ENCODE measurements around the gene EPB41L3.
A peak's percentile ranks its signal among the peaks of the same experiment; 100 is the strongest.
"Not testable (repeated sequence)": the region's sequence is repeated elsewhere in the genome, so short reads cannot be mapped to it uniquely, and the experiment has no call there.

Gene EPB41L3

GRCh38 chr18:5543773-5544389 is at the start of gene EPB41L3:
Gene EPB41L3, minus strand, starts transcription at chr18:5543997. Its CDS starts 54,814 bp downstream, at chr18:5489183.
- DNase-seq: peak; percentile 67

DNA sequence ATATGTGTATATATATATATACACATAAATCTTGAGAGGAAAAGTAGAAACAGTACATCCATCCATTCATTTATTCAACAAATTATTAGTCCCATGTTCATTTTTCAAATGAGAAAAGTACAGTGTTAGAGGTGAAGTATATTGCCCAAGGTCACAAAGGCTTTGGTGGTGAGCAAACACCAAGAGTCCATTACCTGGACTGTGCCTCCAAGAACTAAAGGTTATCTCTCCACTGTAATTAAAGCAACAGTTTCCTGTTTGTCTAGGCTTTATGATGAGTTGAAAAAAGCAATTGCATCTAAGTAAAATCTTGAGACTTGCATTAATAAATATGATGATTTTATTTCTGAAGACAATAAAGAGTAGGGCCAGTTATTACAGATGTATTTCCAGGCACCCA is 44.7 kb upstream of the EPB41L3 start:
- no peak for DNase-seq

- DNase-seq: no peak
These were observed 41.9 kb upstream of the EPB41L3 start for GRCh38 chr18:5585653-5586052.

- DNase-seq: no peak
These were observed 41.1 kb upstream of the EPB41L3 start for GRCh38 chr18:5584746-5585417.

- DNase-seq: no peak
These were observed 39.3 kb upstream of the EPB41L3 start for GRCh38 chr18:5582849-5583681.

- DNase-seq: no peak
These were observed 38.3 kb upstream of the EPB41L3 start for GRCh38 chr18:5582076-5582475.

- DNase-seq: no peak
These were observed 31.0 kb upstream of the EPB41L3 start for GRCh38 chr18:5574843-5575242.

DNA sequence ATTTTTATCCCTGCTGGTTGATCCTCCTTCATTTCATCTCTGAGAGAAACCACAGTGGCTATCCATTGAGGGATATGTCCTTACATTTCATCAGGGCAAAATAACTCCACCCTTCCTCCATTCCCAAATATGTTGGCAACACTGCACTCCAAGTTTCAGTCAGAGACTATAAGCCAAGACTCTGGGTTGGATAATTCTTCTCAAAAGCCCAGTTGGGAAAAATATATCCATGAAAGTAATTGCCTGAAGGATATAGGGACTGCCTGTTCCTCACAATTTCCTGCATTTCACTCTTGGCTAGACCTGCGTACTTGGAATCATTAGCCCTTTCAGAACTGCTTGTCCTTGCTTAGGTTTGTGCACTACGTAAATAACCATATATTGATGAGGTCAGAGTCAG is 27.9 kb upstream of the EPB41L3 start:
- DNase-seq: peak; percentile 52

- not testable (repeated sequence) for DNase-seq
These were observed 26.8 kb upstream of the EPB41L3 start for GRCh38 chr18:5570613-5571012.

GRCh38 chr18:5568416-5568815 is 24.6 kb upstream of the EPB41L3 start:
- DNase-seq: no peak

GRCh38 chr18:5558851-5559250 is 15.1 kb upstream of the EPB41L3 start:
- no peak for DNase-seq

DNA sequence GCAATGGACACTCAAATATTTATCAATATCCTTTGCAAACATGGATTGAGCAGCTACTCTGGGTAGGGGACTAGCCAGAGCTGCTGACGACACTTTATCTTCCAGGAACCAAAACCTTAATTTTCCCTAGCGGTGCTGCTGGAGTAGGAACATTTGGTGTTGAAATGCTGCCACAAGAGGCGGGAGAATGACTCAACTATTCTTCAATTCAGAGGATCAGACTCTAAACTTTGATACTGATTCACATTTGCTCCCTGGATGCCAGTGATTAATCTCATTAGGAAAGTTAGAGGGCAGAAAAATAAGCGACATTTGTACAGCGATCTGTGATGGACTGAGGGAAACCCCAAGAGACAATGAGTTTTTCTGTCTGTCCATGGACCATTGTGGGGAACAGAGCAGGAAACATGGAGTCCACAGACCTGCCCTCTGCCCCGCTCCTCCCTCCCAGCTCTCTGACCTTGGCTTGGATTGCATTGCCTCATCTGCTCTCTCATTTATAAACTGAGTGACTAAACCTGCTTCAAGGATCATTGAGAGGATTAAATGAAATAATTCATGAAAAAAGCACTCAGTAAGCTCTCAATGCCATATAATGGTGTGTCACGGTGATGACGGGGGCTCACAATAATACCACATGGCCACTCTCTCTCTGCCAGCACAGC is 12.6 kb upstream of the EPB41L3 start:
- DNase-seq: no peak

- no peak for DNase-seq
These were observed 10.8 kb upstream of the EPB41L3 start for GRCh38 chr18:5554629-5555028.

DNA sequence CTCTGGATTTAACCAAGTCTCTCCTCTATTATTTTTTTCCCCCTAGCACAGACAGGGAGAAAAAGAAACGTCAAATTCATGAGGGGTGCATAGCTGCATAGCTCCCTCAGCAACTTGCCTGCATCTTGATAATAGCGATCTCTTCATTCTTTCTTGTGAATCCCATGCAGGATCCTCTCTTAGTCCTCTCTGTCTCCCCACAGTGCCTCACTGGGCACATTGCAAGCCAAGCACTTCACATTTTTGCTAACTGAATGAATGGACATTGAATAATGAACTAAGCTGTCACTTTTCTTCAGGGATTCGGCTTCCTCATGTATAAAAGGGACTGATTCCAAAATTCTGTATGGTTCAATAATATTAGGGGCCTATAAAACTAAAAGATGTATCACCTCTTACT is 2.9 kb upstream of the EPB41L3 start:
- peak; percentile 39 for DNase-seq

GRCh38 chr18:5543036-5543680 is 639 bp downstream of the EPB41L3 start:
- DNase-seq: peak; percentile 57

DNA sequence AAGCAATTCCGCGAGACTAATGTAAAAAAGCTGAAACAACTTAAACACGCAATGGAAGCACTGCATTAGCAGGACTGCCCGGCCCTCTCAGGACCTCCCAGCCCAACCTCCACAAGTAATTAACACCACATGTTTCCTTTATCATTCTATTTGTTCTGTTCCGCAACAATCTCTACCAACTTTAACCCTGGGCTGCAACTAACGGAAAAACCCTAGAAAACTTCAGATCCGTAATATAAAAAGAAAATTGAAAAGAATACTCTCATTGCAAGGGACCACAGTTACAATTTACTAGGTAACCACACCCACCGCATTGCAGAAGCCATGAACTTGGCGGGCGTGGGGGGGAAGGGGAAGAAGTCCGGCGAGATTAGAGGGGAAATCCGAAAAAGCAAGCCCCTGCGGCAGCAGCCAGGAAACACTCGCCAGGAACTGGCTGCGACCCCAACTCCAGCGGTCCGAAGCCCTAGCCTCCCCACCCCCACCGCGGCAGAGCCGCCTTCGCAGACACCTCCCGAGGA is 1.2 kb downstream of the EPB41L3 start:
- peak; percentile 65 for DNase-seq

DNA sequence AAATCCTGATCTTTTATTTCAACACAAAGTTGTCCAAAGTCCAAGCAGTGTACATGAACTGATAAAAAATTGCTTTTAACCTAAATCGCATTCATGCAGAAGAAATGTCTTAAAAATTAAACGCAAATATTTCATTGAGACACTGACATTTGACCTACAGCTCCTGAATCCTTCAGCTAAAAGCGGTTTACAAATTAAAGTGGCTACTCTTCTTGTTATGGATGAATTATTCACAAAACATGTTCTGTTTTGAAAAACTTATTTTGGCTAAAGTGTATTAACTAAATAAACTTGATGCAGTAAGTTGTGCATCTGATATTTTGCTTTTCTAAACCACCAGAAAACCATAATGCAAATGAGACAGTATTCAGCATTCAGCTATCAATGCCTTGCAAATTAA is 2.2 kb downstream of the EPB41L3 start:
- no peak for DNase-seq

DNA sequence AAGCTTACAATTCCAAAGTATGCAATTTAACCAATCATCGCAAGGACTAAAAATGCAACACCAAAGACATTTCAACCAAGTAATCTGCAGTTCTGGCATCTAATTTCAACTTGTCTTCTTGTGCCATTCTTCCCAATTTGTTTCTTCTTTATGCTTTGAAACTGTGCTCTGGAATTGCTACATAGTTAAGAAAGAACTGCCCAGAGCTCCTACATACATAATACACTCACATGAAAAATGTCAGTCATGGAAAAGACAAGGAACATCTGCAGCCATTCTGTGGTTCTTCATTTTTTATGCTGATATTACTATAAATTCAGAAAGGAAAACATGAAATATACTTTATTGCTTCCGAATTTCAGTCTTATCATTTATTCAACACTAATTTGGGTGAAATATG is 4.4 kb downstream of the EPB41L3 start:
- no peak for DNase-seq

GRCh38 chr18:5538544-5538943 is 5.3 kb downstream of the EPB41L3 start:
- DNase-seq: no peak

DNA sequence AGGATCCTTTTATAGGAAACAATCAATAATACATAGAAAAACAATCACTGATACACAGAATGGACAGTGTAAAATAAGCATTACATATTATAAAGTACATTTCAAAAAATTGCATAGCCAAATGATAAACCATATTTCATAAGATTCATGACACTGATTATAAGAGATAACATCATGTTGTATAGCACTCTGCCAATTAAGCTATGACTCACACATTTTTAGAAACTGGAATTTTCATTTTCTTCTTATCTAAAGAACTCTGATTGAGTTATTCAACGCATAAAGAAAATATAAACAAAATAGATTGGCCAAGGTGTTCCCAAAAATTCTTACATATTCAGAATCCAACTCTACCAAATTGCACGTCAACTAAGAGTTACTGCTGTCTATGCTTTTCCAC is 5.9 kb downstream of the EPB41L3 start:
- no peak for DNase-seq

DNA sequence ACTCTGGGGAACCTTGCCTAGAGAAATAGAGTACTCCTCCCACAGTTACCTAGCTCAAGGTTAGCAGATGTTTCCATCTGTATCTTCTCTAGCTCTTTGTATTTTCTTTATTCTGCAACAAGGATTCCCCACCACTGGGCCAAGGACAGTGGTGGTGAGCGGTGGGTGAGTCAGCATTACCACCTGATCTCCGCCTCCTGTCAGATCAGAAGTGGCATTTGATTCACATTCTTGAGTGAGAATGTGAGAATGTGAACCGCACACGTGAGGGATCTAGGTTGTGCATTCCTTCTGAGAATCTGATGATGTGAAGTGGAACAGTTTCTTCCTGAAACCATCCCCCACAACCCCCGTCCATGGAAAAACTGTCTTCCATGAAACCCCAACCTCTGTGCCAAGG is 9.0 kb downstream of the EPB41L3 start:
- no peak for DNase-seq

- DNase-seq: no peak
These were observed 11.7 kb downstream of the EPB41L3 start for GRCh38 chr18:5532066-5532465.

All from left hindlimb (tissue), 1 donor.